ENCODE measurements around the gene ATRN.

GRCh38 chr20:3687655-3688054 lies 216.8 kb downstream of the ATRN start:
- TF ChIP-seq CTCF (IDR thresholded peaks at IDR 0.05) (no peak), EP300 (IDR thresholded peaks at IDR 0.05) (no peak), POLR2AphosphoS5 (IDR thresholded peaks at IDR 0.05) (peak in 1 of 4 donors; percentile 17)

All from sigmoid colon (tissue), 4 donors.